Esophagus muscularis mucosa (tissue), 4 donors: ENCODE results near the gene SUN1.

Experiments
- CTCF ChIP-seq, 3 experiments: fragments of 200-600 bp in 2 of 3; fragments of 450-650 bp in 1 of 3; sonication (generic) in 2 of 3; IDR thresholded peaks; one replicate each; pipeline ENCODE4 v1.5.1; 2017 to 2019; ENCODE audit warnings: antibody characterized with exemption in 3 of 3, mild to moderate bottlenecking in 2 of 3, moderate library complexity in 1 of 3
- EP300 ChIP-seq: sonication (generic); formaldehyde crosslinking; IDR thresholded peaks from one replicate; pipeline ENCODE4 v1.6.1; 2017; ENCODE audit warnings: antibody characterized with exemption
- POLR2A ChIP-seq: fragments of 450-650 bp; IDR thresholded peaks from one replicate; pipeline ENCODE4 v1.6.1; 2017; ENCODE audit warnings: antibody characterized with exemption, moderate library complexity, mild to moderate bottlenecking, low read depth
- POLR2AphosphoS5 ChIP-seq, 2 donors: sonication (generic); formaldehyde crosslinking; IDR thresholded peaks; one replicate each; pipeline ENCODE4 v1.6.1; 2017; ENCODE audit warnings: antibody characterized with exemption in 2 of 2

- TF ChIP-seq EP300 (no peak), CTCF (IDR thresholded peaks at IDR 0.05) (no peak), POLR2A (no peak), POLR2AphosphoS5 (IDR thresholded peaks at IDR 0.05) (no peak)
Measured at GRCh38 chr7:803243-803635, 29.0 kb upstream of the SUN1 start.
